HFFc6 (cell line): ENCODE data around the gene RFC4. TPM values are rescaled to one million over a fixed set of nuclear protein-coding genes. Genes with fewer than 3 reads are reported as not detected.
"Not testable (repeated sequence)": the region's sequence is repeated elsewhere in the genome, so short reads cannot be mapped to it uniquely, and the experiment has no call there.

Experiments
- DNase-seq: peaks from one replicate; pipeline ENCODE4 v3.0.0-alpha.2; 2018
- H3K27ac Mint-ChIP-seq: 2 replicates; pipeline ENCODE4 v1.8.0; 2020; ENCODE audit warnings: mild to moderate bottlenecking, mixed read lengths
- H3K27me3 Mint-ChIP-seq: 2 replicates; pipeline ENCODE4 v1.8.0; 2021; ENCODE audit warnings: mild to moderate bottlenecking, moderate library complexity, mixed read lengths; ENCODE audit not compliant: insufficient read depth
- H3K36me3 Mint-ChIP-seq: 2 replicates; pipeline ENCODE4 v1.8.0; 2021; ENCODE audit warnings: low read depth, mixed read lengths
- H3K4me1 Mint-ChIP-seq: 2 replicates; pipeline ENCODE4 v1.8.0; 2020; ENCODE audit warnings: low read depth, mixed read lengths
- H3K4me3 Mint-ChIP-seq: 2 replicates; pipeline ENCODE4 v1.8.0; 2020; ENCODE audit warnings: mild to moderate bottlenecking, moderate library complexity, mixed read lengths
- H3K9me3 Mint-ChIP-seq: 2 replicates; pipeline ENCODE4 v1.8.0; 2020; ENCODE audit warnings: mild to moderate bottlenecking, mixed read lengths
- CTCF ChIP-seq: fragments of 200-600 bp; sonication (generic); IDR thresholded peaks from 2 replicates; pipeline ENCODE4 v1.5.0; 2021; ENCODE audit warnings: antibody characterized with exemption, mild to moderate bottlenecking
- total RNA-seq, 6 experiments: library from RNA; stranded (reverse); fragmentation: NEBNext Ultra II Directional; extraction: Animal tissue kit (Norgen Biotek cat#: 25700); gene quantifications; 2 replicates in 1 of 6; 3 replicates in 5 of 6; pipeline ENCODE4 v1.2.3, GENCODE V29; 2021

The RFC4 gene
- total RNA-seq, 6 experiments from 2014 or later: 13.3 to 27.9 (median 25.7) TPM

DNA sequence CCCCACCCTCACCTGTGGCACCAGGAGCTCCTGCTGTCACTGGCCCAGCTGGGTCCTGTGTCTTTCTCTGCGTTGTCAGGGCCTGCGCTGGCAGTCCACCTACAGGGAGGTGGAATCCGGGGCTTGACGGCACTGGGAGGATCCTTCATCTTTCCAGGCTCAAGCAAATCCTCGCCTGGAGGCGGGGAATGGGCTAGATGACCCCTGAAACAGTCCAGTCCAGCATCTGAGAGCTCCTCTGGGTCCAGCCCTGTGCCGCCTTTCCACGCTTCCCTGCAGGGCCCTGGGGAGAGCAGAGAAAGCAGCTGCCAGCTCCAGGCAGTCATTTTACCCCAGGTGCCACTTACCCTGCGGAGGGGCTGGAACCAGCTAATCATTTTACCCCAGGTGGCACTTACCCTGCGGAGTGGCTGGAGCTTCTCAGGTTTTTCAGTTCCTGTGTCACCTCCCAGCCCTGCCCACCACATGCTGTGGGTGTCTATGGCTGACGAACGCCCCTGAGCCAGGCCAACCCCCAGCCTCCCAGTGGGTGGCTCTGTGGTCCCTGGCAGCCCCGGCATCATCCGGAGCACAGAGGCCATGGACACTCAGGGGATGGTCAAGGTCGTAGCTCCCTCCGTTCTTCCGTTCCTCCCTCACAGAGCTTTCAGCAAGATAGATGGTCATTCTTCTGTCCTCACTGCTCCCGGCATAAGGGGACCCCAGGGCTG lies 18.3 kb upstream of the RFC4 start:
- H3K4me3 Mint-ChIP-seq: peak overlapping the region; percentile 81; the same call in 1 of the 2 replicates

GRCh38 chr3:186823386-186823785 lies 17.1 kb upstream of the RFC4 start:
- TF ChIP-seq CTCF: no peak
- peaks cover 43% of the 10 kb centered on the region for H3K4me1 Mint-ChIP-seq
- H3K9me3 Mint-ChIP-seq: no peaks in the 10 kb centered on the region
- DNase-seq: peak; percentile 21
- no peak overlapping the region for H3K27ac Mint-ChIP-seq
- no peaks in the 10 kb centered on the region for H3K36me3 Mint-ChIP-seq
- H3K27me3 Mint-ChIP-seq: peaks cover 16% of the 10 kb centered on the region
- H3K4me3 Mint-ChIP-seq: no peak overlapping the region

More for the DNA sequence above, 18.3 kb upstream of the RFC4 start:
- Mint-ChIP-seq H3K36me3 (no peaks in the 10 kb centered on the region), H3K4me1 (peaks cover 43% of the 10 kb centered on the region), H3K27ac (no peak overlapping the region; the same call in 1 of the 2 replicates), H3K9me3 (no peaks in the 10 kb centered on the region), H3K27me3 (peaks cover 23% of the 10 kb centered on the region)
- DNase-seq: no peak
- no peak for TF ChIP-seq CTCF

DNA sequence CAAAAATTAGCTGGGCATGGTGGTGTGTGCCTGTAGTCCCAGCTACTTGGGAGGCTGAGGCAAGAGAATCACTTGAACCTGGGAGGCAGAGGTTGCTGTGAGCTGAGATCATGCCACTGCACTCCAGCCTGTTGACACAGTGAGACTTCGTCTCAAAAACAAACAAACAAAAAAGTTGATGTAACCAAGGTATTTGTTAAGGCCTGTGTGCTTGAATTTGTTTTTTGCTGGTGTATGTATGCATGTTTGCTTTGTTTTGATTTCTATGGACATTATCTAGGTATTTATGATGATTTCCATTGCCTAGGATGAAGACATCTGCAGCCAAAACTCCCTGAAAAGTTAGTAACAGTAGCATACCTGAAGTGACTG lies 16.1 kb upstream of the RFC4 start:
- not testable (repeated sequence) for H3K36me3 Mint-ChIP-seq, H3K9me3 Mint-ChIP-seq
- H3K4me1 Mint-ChIP-seq: peaks cover 43% of the 10 kb centered on the region
- DNase-seq: peak; percentile 28
- H3K27me3 Mint-ChIP-seq: peaks cover 14% of the 10 kb centered on the region; the same call in 1 of the 2 replicates
- peak overlapping the region; percentile 85 for H3K4me3 Mint-ChIP-seq
- peak overlapping the region; percentile 92 for H3K27ac Mint-ChIP-seq

- Mint-ChIP-seq H3K4me3 (peak overlapping the region; percentile 85), H3K27ac (peak overlapping the region; percentile 92), H3K27me3 (peaks cover 14% of the 10 kb centered on the region; the same call in 1 of the 2 replicates), H3K36me3 (no peaks in the 10 kb centered on the region), H3K9me3 (no peaks in the 10 kb centered on the region), H3K4me1 (peaks cover 42% of the 10 kb centered on the region)
- peak; percentile 77 for DNase-seq
- peak; percentile 89 for TF ChIP-seq CTCF
Measured at GRCh38 chr3:186821429-186822387, 15.4 kb upstream of the RFC4 start.

DNA sequence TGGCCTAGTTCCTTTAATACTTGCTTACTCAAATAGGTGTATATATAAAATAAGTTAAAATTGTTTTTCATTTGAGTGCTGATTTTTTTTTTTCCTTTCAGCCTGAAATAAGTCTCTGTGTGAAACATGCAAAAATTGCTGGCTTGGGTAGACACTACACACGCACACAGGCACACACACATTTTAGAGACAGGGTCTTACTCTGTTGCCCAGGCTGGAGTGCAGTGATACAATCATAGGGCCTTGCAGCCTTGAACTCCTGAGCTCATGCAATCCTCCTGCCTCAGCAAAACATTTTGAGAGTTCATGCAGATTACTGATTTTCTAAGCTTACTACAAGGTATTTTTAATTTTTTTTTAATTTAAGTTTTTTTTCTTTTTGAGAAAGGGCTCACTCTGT lies 12.7 kb upstream of the RFC4 start:
- H3K36me3 Mint-ChIP-seq: no peaks in the 10 kb centered on the region
- H3K4me3 Mint-ChIP-seq: no peak overlapping the region
- no peak for TF ChIP-seq CTCF
- H3K27ac Mint-ChIP-seq: no peak overlapping the region
- no peak for DNase-seq
- no peaks in the 10 kb centered on the region for H3K9me3 Mint-ChIP-seq
- H3K4me1 Mint-ChIP-seq: peaks cover 34% of the 10 kb centered on the region
- 0 out of 2 replicates have a peak, but pooled peaks cover under 1% of the 10 kb centered on the region for H3K27me3 Mint-ChIP-seq

DNA sequence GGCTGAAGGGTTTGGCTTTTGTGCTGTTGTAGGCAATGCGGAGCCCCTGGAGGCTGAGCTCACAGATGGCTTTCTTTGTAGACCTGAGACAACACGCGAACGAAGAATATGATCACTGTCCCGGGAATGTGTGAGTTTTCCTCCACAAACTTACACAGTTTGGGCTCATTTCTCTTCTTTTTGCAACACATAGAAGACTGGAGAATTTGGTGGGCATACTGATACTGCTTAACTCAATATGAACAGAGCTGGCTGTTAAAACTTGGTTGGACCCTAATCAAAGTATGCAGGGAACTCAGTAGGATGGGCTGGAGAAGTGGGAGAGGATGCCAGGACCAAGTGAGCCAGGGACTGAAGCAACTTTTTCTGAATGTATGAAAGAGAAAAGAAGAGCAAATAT lies 12.2 kb upstream of the RFC4 start:
- no peak for DNase-seq
- TF ChIP-seq CTCF: no peak
- Mint-ChIP-seq H3K4me3 (no peak overlapping the region), H3K36me3 (no peaks in the 10 kb centered on the region), H3K4me1 (peaks cover 34% of the 10 kb centered on the region), H3K27ac (no peak overlapping the region), H3K27me3 (no peaks in the 10 kb centered on the region), H3K9me3 (no peaks in the 10 kb centered on the region)
